ENCODE data around the gene SPIRE1.

GRCh38 chr18:12464731-12465130, 193.2 kb downstream of the SPIRE1 start:
- TF ChIP-seq GATA2 (IDR thresholded peaks at IDR 0.05; ENCODE audit: low read depth, low read length) (no peak), GATA3 (IDR thresholded peaks at IDR 0.05; ENCODE audit: low read depth, low read length) (no peak)
